A549 (cell line): ENCODE measurements around the gene RTN3.

Experiments used
- HDAC2 ChIP-seq: fragments of 200-600 bp; sonication (generic); IDR thresholded peaks from 2 replicates; pipeline ENCODE4 v1.6.1; 2016
- MAFK ChIP-seq: fragments of 450-650 bp; IDR thresholded peaks from 2 replicates; pipeline ENCODE4 v1.6.1; 2014; ENCODE audit not compliant: partially characterized antibody
- NR3C1 ChIP-seq: fragments of >200 bp; sonication (Bioruptor Twin); formaldehyde crosslinking; IDR thresholded peaks from 3 replicates; pipeline ENCODE4 v1.6.1; 2017
- RAD21 ChIP-seq, 2 experiments: fragments of >200 bp in 1 of 2; sonication (Bioruptor Twin) in 1 of 2; formaldehyde crosslinking in 1 of 2; IDR thresholded peaks in 1 of 2; conservative IDR thresholded peaks in 1 of 2; 2 replicates in 1 of 2; 3 replicates in 1 of 2; pipeline ENCODE4 v1.6.1; 2012 to 2018; ENCODE audit warnings: inconsistent platforms in 1 of 2
- RFX5 ChIP-seq: fragments of 450-650 bp; IDR thresholded peaks from 2 replicates; pipeline ENCODE4 v1.7.1; 2014; ENCODE audit warnings: antibody characterized with exemption, mild to moderate bottlenecking, moderate library complexity
- TF ChIP-seq, protein P1 (sequence below): fragments of >200 bp; sonication (Bioruptor Twin); formaldehyde crosslinking; IDR thresholded peaks from 3 replicates; pipeline ENCODE4 v1.5.1; 2016
- TF ChIP-seq, protein P2 (sequence below): IDR thresholded peaks from 2 replicates; pipeline ENCODE4 v1.6.1; 2012

DNA sequence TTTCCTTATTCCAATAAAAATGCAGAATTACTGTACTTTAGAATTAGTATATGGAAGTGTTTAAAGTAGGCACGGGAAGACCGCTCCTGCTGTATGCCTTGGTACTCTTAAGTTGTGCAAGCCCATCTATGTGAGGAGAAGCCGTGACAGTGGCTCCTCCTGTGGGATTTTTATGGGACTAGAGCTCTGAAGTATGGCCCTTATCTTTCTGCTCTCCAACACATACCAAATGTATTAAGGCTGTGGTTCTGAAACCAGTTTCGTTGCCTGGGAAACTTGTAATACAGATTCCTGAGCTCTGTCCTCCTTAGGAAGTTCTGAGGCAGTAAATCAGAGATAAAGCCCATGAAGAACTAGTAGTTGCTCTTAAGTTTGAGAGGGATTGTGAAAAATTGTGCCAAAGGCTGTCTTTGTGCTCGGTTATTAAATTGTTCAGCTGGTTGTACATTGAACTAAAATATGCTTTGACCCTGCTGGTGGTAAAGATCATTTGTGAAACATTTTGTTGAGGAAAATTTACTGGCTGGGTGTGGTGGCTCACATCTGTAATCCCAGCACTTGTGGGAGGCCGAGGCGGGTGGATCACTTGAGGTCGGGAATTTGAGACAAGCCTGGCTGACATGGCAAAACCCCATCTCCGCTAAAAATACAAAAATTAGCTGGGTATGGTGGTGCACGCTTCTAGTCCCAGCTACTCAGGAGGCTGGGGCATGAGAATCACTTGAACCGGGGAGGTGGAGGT is 29.3 kb downstream of the RTN3 start:
- TF ChIP-seq, protein P1, sequence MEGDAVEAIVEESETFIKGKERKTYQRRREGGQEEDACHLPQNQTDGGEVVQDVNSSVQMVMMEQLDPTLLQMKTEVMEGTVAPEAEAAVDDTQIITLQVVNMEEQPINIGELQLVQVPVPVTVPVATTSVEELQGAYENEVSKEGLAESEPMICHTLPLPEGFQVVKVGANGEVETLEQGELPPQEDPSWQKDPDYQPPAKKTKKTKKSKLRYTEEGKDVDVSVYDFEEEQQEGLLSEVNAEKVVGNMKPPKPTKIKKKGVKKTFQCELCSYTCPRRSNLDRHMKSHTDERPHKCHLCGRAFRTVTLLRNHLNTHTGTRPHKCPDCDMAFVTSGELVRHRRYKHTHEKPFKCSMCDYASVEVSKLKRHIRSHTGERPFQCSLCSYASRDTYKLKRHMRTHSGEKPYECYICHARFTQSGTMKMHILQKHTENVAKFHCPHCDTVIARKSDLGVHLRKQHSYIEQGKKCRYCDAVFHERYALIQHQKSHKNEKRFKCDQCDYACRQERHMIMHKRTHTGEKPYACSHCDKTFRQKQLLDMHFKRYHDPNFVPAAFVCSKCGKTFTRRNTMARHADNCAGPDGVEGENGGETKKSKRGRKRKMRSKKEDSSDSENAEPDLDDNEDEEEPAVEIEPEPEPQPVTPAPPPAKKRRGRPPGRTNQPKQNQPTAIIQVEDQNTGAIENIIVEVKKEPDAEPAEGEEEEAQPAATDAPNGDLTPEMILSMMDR, result no peak
- TF ChIP-seq RAD21 (conservative IDR thresholded peaks at IDR 0.05 in 1 of 2, IDR thresholded peaks at IDR 0.05 in 1 of 2), result no peak
- no peak for TF ChIP-seq HDAC2
- no peak for TF ChIP-seq NR3C1
- TF ChIP-seq, protein P2, sequence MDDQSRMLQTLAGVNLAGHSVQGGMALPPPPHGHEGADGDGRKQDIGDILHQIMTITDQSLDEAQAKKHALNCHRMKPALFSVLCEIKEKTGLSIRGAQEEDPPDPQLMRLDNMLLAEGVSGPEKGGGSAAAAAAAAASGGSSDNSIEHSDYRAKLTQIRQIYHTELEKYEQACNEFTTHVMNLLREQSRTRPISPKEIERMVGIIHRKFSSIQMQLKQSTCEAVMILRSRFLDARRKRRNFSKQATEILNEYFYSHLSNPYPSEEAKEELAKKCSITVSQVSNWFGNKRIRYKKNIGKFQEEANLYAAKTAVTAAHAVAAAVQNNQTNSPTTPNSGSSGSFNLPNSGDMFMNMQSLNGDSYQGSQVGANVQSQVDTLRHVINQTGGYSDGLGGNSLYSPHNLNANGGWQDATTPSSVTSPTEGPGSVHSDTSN, result no peak
- TF ChIP-seq RFX5, result no peak
- no peak for TF ChIP-seq MAFK
